ENCODE results near the gene TRPM7. TPM values are rescaled to one million over a fixed set of nuclear protein-coding genes. Genes with fewer than 3 reads are reported as not detected.

The TRPM7 gene
- total RNA-seq, 1 experiment from 2014 or later: 35.1 TPM

GRCh38 chr15:50542887-50543210 is 143.7 kb downstream of the TRPM7 start:
- Mint-ChIP-seq H3K4me3 (no peak overlapping the region), H3K27ac (no peak overlapping the region), H3K4me1 (peaks cover 4% of the 10 kb centered on the region in 2 experiments), H3K27me3 (ENCODE audit: low read depth) (no peaks in the 10 kb centered on the region), H3K9me3 (no peaks in the 10 kb centered on the region), H3K36me3 (ENCODE audit: insufficient read depth in 1 of 3, low read depth in 3 of 3) (no peaks in the 10 kb centered on the region)
- Histone ChIP-seq H3K79me2 (ENCODE audit: insufficient read depth, low read length) (no peaks in the 10 kb centered on the region), H3K18ac (ENCODE audit: insufficient read length, low read depth, low read length) (no peak overlapping the region), H3K4ac (ENCODE audit: low read depth, low read length) (no peak overlapping the region), H4K20me1 (ENCODE audit: control insufficient read depth, insufficient read depth, insufficient read length) (no peaks in the 10 kb centered on the region), H3K4me2 (ENCODE audit: insufficient read depth, insufficient read length, low read length) (no peak overlapping the region), H3K79me1 (ENCODE audit: insufficient read depth, low read depth, low read length, poor library complexity, severe bottlenecking) (no peaks in the 10 kb centered on the region), H3K23me2 (ENCODE audit: insufficient read length, low read depth, low read length, poor library complexity, severe bottlenecking) (no peaks in the 10 kb centered on the region), H3K27me3 (ENCODE audit: insufficient read depth, low read length) (no peaks in the 10 kb centered on the region), H3K27ac (ENCODE audit: insufficient read length, low read depth, low read length) (no peak overlapping the region), H4K91ac (ENCODE audit: insufficient read length, low read depth, low read length) (no peak overlapping the region), H2BK120ac (ENCODE audit: low read depth, low read length, poor library complexity, severe bottlenecking) (no peak overlapping the region), H2BK20ac (ENCODE audit: low read depth, low read length, poor library complexity, severe bottlenecking) (no peak overlapping the region), H3K14ac (ENCODE audit: insufficient read depth, low read length) (no peak overlapping the region), H3K9ac (ENCODE audit: extremely low read depth, insufficient read length, low read length) (no peak overlapping the region), H2BK5ac (ENCODE audit: insufficient read length, low read length) (no peak overlapping the region), H2AK5ac (ENCODE audit: insufficient read length, low read length) (no peak overlapping the region), H2BK12ac (ENCODE audit: insufficient read length, low read depth, low read length) (no peak overlapping the region), H2BK15ac (ENCODE audit: low read depth, low read length) (no peak overlapping the region), H4K8ac (replicated peaks; ENCODE audit: insufficient read length, low read depth, low read length) (no peak overlapping the region), H3K56ac (ENCODE audit: insufficient read length, low read depth, low read length) (no peak overlapping the region), H3K23ac (ENCODE audit: insufficient read length, low read depth, low read length) (no peak overlapping the region), H3K9me3 (ENCODE audit: control insufficient read depth, low read depth, low read length) (no peaks in the 10 kb centered on the region), H4K5ac (ENCODE audit: insufficient read length, low read depth, low read length) (no peak overlapping the region), H3T11ph (ENCODE audit: low read length) (no peak overlapping the region), H2AFZ (ENCODE audit: low read length) (no peak overlapping the region), H3K4me1 (ENCODE audit: insufficient read depth, low read length) (no peaks in the 10 kb centered on the region; the same call in 1 of the 2 replicates)
- TF ChIP-seq, protein P1, sequence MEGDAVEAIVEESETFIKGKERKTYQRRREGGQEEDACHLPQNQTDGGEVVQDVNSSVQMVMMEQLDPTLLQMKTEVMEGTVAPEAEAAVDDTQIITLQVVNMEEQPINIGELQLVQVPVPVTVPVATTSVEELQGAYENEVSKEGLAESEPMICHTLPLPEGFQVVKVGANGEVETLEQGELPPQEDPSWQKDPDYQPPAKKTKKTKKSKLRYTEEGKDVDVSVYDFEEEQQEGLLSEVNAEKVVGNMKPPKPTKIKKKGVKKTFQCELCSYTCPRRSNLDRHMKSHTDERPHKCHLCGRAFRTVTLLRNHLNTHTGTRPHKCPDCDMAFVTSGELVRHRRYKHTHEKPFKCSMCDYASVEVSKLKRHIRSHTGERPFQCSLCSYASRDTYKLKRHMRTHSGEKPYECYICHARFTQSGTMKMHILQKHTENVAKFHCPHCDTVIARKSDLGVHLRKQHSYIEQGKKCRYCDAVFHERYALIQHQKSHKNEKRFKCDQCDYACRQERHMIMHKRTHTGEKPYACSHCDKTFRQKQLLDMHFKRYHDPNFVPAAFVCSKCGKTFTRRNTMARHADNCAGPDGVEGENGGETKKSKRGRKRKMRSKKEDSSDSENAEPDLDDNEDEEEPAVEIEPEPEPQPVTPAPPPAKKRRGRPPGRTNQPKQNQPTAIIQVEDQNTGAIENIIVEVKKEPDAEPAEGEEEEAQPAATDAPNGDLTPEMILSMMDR (conservative IDR thresholded peaks at IDR 0.05): no peak
- DNase-seq: no peak
- WGBS (ENCODE audit: extremely low coverage, insufficient read length, low lambda C conversion rate): no CpG with 5 or more reads among the region's 2 CpGs
